HAP-1 (cell line): ENCODE data around the gene EXOC3L2.
"Not testable (repeated sequence)": the region's sequence is repeated elsewhere in the genome, so short reads cannot be mapped to it uniquely, and the experiment has no call there.

Experiments
- DNase-seq, 2 experiments: peaks; one replicate each; pipeline ENCODE4 v3.0.0-alpha.2; 2016 to 2020; ENCODE audit warnings: low spot score in 2 of 2
- H3K27me3 ChIP-seq: fragments of 250-450 bp; sonication (Bioruptor Pico); 2 replicates; pipeline ENCODE4 v1.5.1; 2020; ENCODE audit warnings: low read depth, mild to moderate bottlenecking, moderate library complexity
- H3K36me3 ChIP-seq: fragments of 250-450 bp; sonication (Bioruptor Pico); replicated peaks from 2 replicates; pipeline ENCODE4 v1.5.1; 2020; ENCODE audit warnings: mild to moderate bottlenecking
- H3K4me1 ChIP-seq: fragments of 250-450 bp; sonication (Bioruptor Pico); 2 replicates; pipeline ENCODE4 v1.5.1; 2020; ENCODE audit warnings: mild to moderate bottlenecking
- H3K4me3 ChIP-seq: fragments of 250-450 bp; sonication (Bioruptor Pico); 2 replicates; pipeline ENCODE4 v1.5.1; 2020; ENCODE audit warnings: mild to moderate bottlenecking, moderate library complexity
- H3K9me3 ChIP-seq: fragments of 250-450 bp; sonication (Bioruptor Pico); 2 replicates; pipeline ENCODE4 v1.5.1; 2020; ENCODE audit warnings: mild to moderate bottlenecking, moderate library complexity
- in situ Hi-C: fragments of 300-500 bp; cut with MboI; formaldehyde crosslinking; loops from 3 replicates; pipeline ENCODE4 v1.14.3; 2020; ENCODE audit warnings: low sequenced_read_pairs, inconsistent platforms, mixed read lengths

The EXOC3L2 gene

GRCh38 chr19:45271098-45271734 is 26.0 kb upstream of the EXOC3L2 start:
- no peak for DNase-seq
- Histone ChIP-seq H3K9me3 (no peaks in the 10 kb centered on the region), H3K36me3 (peaks cover 44% of the 10 kb centered on the region), H3K4me1 (peaks cover 12% of the 10 kb centered on the region), H3K27me3 (no peaks in the 10 kb centered on the region), H3K4me3 (no peak overlapping the region)
- in situ Hi-C loops: no loop called here

- H3K4me1 ChIP-seq, H3K27me3 ChIP-seq, H3K4me3 ChIP-seq, in situ Hi-C loops, H3K9me3 ChIP-seq, DNase-seq: not testable (repeated sequence)
- peaks cover 38% of the 10 kb centered on the region for H3K36me3 ChIP-seq
These were observed 24.7 kb upstream of the EXOC3L2 start for GRCh38 chr19:45269939-45270338.

GRCh38 chr19:45267296-45267695 is 22.1 kb upstream of the EXOC3L2 start:
- H3K36me3 ChIP-seq: peaks cover 18% of the 10 kb centered on the region
- no peaks in the 10 kb centered on the region for H3K27me3 ChIP-seq
- DNase-seq: no peak
- H3K9me3 ChIP-seq: no peaks in the 10 kb centered on the region
- in situ Hi-C loops: no loop called here
- H3K4me1 ChIP-seq: no peaks in the 10 kb centered on the region
- no peak overlapping the region for H3K4me3 ChIP-seq

GRCh38 chr19:45265375-45265774 is 20.2 kb upstream of the EXOC3L2 start:
- in situ Hi-C loops: no loop called here

GRCh38 chr19:45264781-45265317 is 19.6 kb upstream of the EXOC3L2 start:
- H3K9me3 ChIP-seq: no peaks in the 10 kb centered on the region
- H3K4me3 ChIP-seq: no peak overlapping the region
- DNase-seq: no peak
- no peaks in the 10 kb centered on the region for H3K4me1 ChIP-seq
- peaks cover 8% of the 10 kb centered on the region for H3K36me3 ChIP-seq
- in situ Hi-C loops: no loop called here
- H3K27me3 ChIP-seq: no peaks in the 10 kb centered on the region

More at GRCh38 chr19:45265375-45265774, 20.2 kb upstream of the EXOC3L2 start:
- no peak for DNase-seq
- H3K9me3 ChIP-seq: no peaks in the 10 kb centered on the region
- H3K36me3 ChIP-seq: peaks cover 8% of the 10 kb centered on the region
- no peaks in the 10 kb centered on the region for H3K4me1 ChIP-seq
- no peak overlapping the region for H3K4me3 ChIP-seq
- H3K27me3 ChIP-seq: no peaks in the 10 kb centered on the region

- H3K4me3 ChIP-seq: no peak overlapping the region
- no peak for DNase-seq
- in situ Hi-C loops: no loop called here
These were observed 17.8 kb upstream of the EXOC3L2 start for GRCh38 chr19:45263013-45263412.

GRCh38 chr19:45262570-45262969 is 17.4 kb upstream of the EXOC3L2 start:
- no peaks in the 10 kb centered on the region for H3K27me3 ChIP-seq
- no peak overlapping the region for H3K4me3 ChIP-seq
- peaks cover 6% of the 10 kb centered on the region for H3K36me3 ChIP-seq
- no peak for DNase-seq
- in situ Hi-C loops: no loop called here
- no peaks in the 10 kb centered on the region for H3K9me3 ChIP-seq
- H3K4me1 ChIP-seq: no peaks in the 10 kb centered on the region

More at GRCh38 chr19:45263013-45263412, 17.8 kb upstream of the EXOC3L2 start:
- Histone ChIP-seq H3K4me1 (no peaks in the 10 kb centered on the region), H3K9me3 (no peaks in the 10 kb centered on the region), H3K36me3 (peaks cover 8% of the 10 kb centered on the region), H3K27me3 (no peaks in the 10 kb centered on the region)

GRCh38 chr19:45258862-45259261 is 13.7 kb upstream of the EXOC3L2 start:
- Histone ChIP-seq H3K27me3 (no peaks in the 10 kb centered on the region), H3K4me1 (no peaks in the 10 kb centered on the region), H3K9me3 (no peaks in the 10 kb centered on the region), H3K4me3 (no peak overlapping the region), H3K36me3 (no peaks in the 10 kb centered on the region)
- in situ Hi-C loops: no loop called here
- DNase-seq: no peak

- no peaks in the 10 kb centered on the region for H3K27me3 ChIP-seq
- no peaks in the 10 kb centered on the region for H3K9me3 ChIP-seq
- H3K4me3 ChIP-seq: no peak overlapping the region
- no peaks in the 10 kb centered on the region for H3K36me3 ChIP-seq
- H3K4me1 ChIP-seq: peaks cover 3% of the 10 kb centered on the region; the same call in 1 of the 2 replicates
- no peak for DNase-seq
- in situ Hi-C loops: no loop called here
These were observed 11.6 kb upstream of the EXOC3L2 start for GRCh38 chr19:45256836-45257235.

- in situ Hi-C loops: no loop called here
- H3K4me3 ChIP-seq: no peak overlapping the region
- peaks cover 4% of the 10 kb centered on the region for H3K4me1 ChIP-seq
- DNase-seq: no peak
- no peaks in the 10 kb centered on the region for H3K27me3 ChIP-seq
- no peaks in the 10 kb centered on the region for H3K36me3 ChIP-seq
- no peaks in the 10 kb centered on the region for H3K9me3 ChIP-seq
These were observed 10.5 kb upstream of the EXOC3L2 start for GRCh38 chr19:45255611-45256157.

- no peaks in the 10 kb centered on the region for H3K36me3 ChIP-seq
- no peak for DNase-seq
- H3K27me3 ChIP-seq: no peaks in the 10 kb centered on the region
- in situ Hi-C loops: no loop called here
- H3K9me3 ChIP-seq: no peaks in the 10 kb centered on the region
- no peak overlapping the region for H3K4me3 ChIP-seq
- peaks cover 5% of the 10 kb centered on the region for H3K4me1 ChIP-seq
These were observed 8.9 kb upstream of the EXOC3L2 start for GRCh38 chr19:45254044-45254531.

- DNase-seq: no peak
- Histone ChIP-seq H3K27me3 (no peaks in the 10 kb centered on the region), H3K9me3 (no peaks in the 10 kb centered on the region), H3K4me3 (no peak overlapping the region), H3K36me3 (no peaks in the 10 kb centered on the region), H3K4me1 (peaks cover 5% of the 10 kb centered on the region)
- in situ Hi-C loops: no loop called here
These were observed 8.3 kb upstream of the EXOC3L2 start for GRCh38 chr19:45253396-45254027.

- Histone ChIP-seq H3K4me3 (peak overlapping the region; percentile 68), H3K4me1 (peaks cover 5% of the 10 kb centered on the region), H3K27me3 (no peaks in the 10 kb centered on the region), H3K9me3 (no peaks in the 10 kb centered on the region), H3K36me3 (no peaks in the 10 kb centered on the region)
- in situ Hi-C loops: no loop called here
- DNase-seq: peak in 1 of 2 experiments; percentile 25
These were observed 6.5 kb upstream of the EXOC3L2 start for GRCh38 chr19:45251452-45252354.
